Islet of Langerhans (tissue), 1 donor: Measurements from ENCODE around the gene CNEP1R1.

Source experiments
- FAIRE-seq: peaks from one replicate; lab custom pipeline; 2011; peaks lifted over from hg19 to GRCh38; lab: Jason Lieb, UNC

The CNEP1R1 gene

DNA sequence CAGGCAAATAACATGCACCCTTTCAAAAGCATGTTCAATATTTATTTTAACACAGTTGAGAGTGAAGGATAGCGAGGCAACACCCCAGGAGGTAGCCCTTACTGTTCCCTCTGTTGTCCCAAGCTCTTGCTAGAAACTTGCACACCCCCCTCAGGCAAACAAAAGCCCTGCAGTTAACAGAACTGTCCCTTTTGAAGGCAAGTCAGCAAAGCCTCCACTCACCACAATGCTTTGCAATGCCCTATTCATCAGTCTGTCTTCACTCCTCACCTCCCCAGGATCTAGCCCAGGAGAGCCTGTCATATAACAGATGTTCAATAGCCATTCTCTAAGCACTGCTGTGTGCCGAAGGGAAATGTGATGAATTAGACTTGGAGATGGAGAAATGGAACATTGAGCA lies 3.5 kb upstream of the CNEP1R1 start:
- FAIRE-seq, result no peak

DNA sequence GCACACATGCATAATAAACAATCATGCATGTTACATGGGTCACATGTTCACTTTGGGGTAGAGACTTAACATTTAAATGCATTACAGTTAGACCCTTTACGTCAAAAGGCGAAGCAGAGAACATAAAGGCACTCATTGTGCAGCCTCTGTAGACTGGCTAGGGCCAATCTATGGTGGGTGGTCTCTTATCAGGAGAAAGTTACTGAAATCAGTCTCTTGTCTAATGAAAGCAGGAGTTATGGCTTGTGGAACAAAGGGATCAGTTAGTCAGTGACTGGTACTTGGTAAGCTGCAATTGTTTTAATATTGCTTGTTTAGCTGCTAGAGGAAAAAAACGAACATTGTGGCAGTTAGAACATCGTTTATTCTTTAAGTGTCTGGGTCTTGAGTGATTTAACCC lies 1.4 kb upstream of the CNEP1R1 start:
- FAIRE-seq, result no peak

- FAIRE-seq, result no peak
Measured at GRCh38 chr16:50024207-50024606, 818 bp upstream of the CNEP1R1 start.

- no peak for FAIRE-seq
Measured at GRCh38 chr16:50025537-50025931, 509 bp downstream of the CNEP1R1 start.

DNA sequence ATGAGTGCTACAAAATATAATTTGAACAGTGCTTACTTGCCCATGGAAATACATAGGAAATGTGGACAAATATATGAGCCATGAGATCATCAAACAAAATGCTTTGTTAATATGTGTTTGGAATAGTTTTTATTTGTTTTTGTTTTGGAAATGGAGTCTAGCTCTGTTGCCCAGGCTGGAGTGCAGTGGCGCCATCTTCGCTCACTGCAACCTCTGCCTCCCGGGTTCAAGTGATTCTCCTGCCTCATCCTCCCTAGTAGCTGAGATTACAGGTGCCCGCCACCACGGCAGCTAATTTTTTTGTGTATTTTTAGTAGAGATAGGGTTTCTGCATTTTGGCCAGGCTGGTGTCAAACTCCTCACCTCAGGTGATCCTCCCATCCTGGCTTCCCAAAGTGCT lies 2.8 kb downstream of the CNEP1R1 start:
- FAIRE-seq, result no peak

DNA sequence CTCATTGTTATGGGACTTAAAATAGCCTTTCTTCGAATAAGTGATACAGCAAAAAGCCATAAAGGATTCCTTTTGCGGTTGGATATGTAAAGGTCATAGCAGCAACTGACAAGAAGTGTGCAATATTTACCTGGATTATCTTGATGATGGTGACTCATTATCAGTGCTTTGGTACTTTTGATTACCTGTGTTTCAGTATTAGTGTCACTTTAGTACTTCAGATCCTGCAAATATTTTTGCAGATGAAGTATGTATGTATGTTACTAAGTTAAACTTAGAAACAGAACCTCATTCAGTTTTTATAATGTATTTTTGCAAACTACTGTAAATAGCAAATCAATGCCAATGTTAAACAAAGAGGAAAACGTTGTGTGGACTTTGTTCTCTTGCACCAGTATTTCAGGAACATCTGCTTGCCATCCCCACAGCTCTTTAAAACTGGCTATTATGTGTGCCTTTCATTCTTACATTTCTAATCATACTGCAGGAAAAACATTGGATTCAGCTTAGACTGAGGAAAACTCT lies 10.5 kb downstream of the CNEP1R1 start:
- no peak for FAIRE-seq

DNA sequence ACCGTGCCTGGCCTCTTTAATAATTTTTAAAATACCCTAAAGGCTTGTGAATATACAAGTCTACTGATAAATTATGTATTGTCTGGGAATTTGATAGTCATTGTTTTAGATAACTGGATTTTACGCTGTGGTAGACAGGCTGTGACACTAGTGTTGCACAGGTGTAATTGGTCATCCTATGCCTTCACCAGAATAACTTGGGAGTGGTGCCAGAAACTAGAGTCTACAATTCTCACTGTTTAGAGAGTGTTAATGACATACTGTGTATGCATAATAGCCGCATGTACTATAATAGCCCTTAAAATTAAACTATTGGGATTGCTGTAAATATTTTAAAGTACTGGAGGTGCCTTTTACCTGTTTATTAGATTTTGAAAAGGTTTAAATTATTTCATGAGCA lies 11.4 kb downstream of the CNEP1R1 start:
- no peak for FAIRE-seq

DNA sequence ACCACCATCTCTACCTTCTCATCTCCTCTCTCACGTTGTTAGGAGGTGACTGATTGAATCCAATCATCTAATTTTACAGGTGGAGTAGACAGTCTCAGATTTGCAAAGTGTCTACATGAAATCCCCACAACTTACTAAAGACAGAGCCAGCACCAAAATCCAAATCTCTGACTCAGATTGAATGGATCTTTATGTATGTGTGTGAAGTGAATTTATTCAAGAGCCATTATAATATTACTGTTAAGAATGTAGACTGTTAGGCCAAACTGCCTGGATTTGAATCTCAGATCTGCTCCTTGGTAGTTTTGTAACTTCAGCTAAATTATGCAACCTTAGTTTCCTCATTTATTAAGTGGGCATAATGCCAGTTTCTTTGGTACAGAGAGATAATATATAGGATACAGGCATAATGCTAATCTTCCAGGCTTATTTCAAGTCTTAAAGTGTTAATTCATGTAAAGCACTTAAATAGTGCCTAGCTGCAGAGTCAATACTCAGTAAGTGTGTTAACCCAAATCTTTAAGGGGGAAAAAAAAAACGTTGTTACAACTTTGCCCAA lies 12.7 kb downstream of the CNEP1R1 start:
- no peak for FAIRE-seq

- FAIRE-seq, result no peak
Measured at GRCh38 chr16:50038286-50038685, 13.3 kb downstream of the CNEP1R1 start.

- FAIRE-seq, result no peak
Measured at GRCh38 chr16:50038756-50039529, 13.9 kb downstream of the CNEP1R1 start.

DNA sequence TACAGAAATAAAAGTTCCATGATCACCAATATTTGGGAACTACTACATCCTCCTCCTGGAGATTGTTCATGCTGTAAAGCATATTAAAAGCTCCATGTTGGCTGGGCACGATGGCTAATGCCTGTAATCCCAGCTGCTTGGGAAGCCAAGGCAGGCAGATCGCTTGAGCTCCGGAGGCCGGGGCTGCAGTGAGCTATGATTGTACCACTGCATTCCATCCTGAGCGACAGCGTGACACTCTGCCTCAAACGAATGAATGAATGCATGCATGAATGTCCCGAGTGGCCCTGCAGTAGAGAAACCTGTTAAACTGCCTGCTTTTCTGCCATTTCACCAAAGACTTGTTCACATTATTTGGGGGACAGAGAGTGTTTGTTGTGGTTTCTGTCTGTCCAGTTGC lies 15.0 kb downstream of the CNEP1R1 start:
- no peak for FAIRE-seq

DNA sequence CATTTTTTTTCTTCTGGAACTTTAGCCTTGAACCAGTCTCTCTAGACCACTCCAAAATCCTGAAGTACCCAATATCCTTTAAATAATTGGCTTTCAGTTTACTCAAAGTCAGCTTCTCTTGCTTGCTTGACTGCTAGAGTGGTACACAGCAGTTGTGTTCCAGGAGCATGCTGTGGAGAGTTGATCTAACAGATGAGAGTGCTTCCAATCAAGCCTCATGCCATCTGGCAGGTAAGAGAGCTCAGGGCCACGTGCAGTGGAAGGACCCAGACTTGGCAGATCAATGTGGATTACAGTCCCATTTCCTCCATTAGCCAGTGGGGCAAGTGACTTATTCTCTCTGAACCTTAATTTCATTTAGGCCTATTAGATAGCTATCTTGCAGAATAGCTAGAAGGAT lies 15.7 kb downstream of the CNEP1R1 start:
- no peak for FAIRE-seq

GRCh38 chr16:50043358-50043757 lies 18.3 kb downstream of the CNEP1R1 start:
- no peak for FAIRE-seq

DNA sequence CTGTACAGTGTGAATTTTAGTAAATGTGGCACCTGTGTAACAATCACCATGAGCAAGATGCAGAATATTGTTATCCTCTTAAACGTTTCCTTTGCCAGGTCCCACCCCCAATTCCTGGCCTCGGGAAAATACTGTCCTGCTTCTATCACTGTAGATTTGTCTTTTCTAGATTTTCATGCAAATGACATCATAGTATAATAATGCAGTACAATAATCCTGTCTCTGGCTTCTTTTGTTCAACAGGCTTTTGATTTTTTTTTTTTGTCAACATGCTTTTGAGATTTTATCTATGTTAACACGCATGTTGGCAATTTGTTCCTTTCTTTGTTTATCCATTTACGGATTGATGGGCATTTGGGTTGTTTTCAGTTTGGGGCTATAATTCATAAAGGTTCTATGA lies 20.4 kb downstream of the CNEP1R1 start:
- no peak for FAIRE-seq

DNA sequence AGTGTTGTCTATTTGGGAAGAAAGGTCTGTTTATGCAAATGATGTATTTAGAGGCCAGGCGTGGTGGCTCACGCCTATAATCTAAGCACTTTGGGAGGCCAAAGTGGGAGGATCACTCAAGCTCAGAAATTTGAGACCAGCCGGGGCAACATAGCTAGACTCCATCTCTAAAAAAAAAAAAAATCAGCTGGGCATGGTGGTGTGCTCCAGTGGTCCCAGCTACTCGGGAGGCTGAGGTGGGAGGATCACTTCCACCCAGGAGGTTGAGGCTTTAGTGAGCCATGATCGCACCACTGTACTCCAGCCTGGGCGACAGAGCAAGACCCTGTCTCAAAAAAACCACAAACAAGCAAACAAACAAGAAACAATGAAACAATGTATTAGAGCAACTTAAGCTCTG lies 21.8 kb downstream of the CNEP1R1 start:
- FAIRE-seq, result no peak

GRCh38 chr16:50047864-50048263 lies 22.8 kb downstream of the CNEP1R1 start:
- FAIRE-seq, result no peak

GRCh38 chr16:50050802-50051201 lies 25.8 kb downstream of the CNEP1R1 start:
- FAIRE-seq, result no peak

- no peak for FAIRE-seq
Measured at GRCh38 chr16:50056226-50056625, 31.2 kb downstream of the CNEP1R1 start.

DNA sequence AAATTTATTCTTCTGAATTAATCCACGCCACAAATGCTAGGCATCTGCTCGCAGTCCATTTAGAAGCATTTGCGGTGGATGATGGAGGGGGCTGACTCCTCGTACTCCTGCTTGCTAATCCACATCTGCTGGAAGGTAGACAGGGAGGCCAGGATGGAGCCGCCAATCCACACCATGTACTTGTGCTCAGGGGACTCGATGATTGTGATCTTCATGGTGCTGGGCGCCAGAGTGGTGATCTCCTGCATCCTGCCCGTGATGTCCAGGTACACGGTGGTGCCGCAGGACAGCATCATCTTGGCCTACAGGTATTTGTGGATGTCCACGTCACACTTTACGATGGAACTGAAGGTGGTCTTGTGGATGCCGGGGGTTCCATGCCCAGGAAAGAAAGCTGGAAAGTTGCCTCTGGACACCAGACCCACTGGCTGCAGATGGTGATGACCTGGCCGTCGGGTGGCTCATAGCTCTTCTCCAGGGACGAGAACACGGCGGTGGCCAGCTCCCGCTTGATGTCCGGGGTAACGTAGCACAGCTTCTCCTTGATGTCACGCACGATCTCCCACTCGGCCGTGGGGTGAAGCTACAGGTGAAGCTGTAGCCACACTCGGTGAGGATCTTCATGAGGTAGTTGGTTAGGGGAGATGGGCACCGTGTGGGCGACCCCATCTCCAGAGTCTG lies 33.2 kb downstream of the CNEP1R1 start:
- no peak for FAIRE-seq

GRCh38 chr16:50059111-50059510 lies 34.1 kb downstream of the CNEP1R1 start:
- no peak for FAIRE-seq

- FAIRE-seq, result no peak
Measured at GRCh38 chr16:50059669-50060068, 34.6 kb downstream of the CNEP1R1 start.

- no peak for FAIRE-seq
Measured at GRCh38 chr16:50061326-50061725, 36.3 kb downstream of the CNEP1R1 start.

DNA sequence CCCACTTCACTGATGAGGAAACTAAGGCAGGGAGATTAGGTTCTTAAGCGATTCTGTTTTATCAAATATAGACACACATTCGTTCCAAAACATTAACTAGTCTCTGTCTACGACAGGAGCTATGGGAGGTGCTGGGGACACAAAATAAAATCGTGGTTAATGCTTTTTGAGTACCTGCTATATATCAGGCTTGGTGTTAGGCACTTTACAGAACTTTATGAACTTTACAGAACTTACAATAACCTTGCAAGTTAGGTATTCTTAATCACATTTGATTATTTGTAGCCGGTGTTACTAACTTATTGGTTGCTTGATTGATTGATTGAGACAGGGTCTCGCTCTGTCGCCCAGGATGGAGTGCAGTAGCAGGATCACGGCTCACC lies 40.2 kb downstream of the CNEP1R1 start:
- FAIRE-seq, result no peak
